ENCODE results near the gene GPR157. TPM values are rescaled to one million over a fixed set of nuclear protein-coding genes. Genes with fewer than 3 reads are reported as not detected.

The GPR157 gene
- total RNA-seq, 4 donors from 2014 or later: 2.8 to 10.5 (median 6.2) TPM

DNA sequence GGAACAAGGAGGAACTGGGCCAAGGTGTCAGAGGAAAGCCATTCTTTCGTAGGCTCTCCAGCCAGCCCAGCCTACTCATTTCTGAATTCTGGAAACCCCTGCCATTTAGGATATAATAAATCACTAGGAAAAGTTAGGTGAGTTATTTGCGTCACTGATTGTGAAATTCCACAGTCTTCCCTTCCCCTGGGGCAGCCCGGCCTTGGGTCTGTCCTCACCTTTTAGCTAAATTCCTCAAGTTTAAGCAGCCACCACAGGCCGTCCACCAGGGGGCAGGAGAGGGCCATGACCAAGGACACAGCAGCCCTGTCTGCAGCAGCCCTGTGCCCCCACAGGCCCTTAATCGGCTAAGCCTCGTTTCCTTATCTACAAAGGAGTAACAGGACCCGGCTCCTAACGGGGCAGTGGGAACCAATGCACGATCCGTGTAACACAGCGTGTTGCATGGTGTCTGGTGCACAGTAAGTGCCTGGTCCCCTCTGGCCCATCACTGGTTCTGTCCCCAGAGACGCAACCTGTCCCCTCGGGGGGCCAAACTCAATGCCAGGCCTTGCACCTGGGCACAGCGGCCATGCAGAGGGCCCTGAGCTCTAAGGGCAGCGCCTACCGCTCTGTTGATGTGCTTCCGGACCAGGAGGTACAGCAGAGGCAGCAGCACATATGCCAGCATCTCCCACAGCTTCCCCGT, 18.1 kb downstream of the GPR157 start:
- Histone ChIP-seq H3K9me3 (no peaks in the 10 kb centered on the region), H3K4me1 (peaks cover 0 to 37% (median 2%) of the 10 kb centered on the region in 4 donors), H3K27me3 (no peaks in the 10 kb centered on the region), H3K27ac (peak overlapping the region in 1 of 4 donors; percentile 28), H3K36me3 (peaks cover 0 to 32% (median 0%) of the 10 kb centered on the region in 3 donors), H3K4me3 (no peak overlapping the region)
- 12 to 42% methylated on average over 6 to 18 of the region's 18 CpGs for WGBS, 2 donors
- peak in 1 of 2 donors; percentile 49 for TF ChIP-seq EP300 (IDR thresholded peaks at IDR 0.05)
- TF ChIP-seq, protein P1, sequence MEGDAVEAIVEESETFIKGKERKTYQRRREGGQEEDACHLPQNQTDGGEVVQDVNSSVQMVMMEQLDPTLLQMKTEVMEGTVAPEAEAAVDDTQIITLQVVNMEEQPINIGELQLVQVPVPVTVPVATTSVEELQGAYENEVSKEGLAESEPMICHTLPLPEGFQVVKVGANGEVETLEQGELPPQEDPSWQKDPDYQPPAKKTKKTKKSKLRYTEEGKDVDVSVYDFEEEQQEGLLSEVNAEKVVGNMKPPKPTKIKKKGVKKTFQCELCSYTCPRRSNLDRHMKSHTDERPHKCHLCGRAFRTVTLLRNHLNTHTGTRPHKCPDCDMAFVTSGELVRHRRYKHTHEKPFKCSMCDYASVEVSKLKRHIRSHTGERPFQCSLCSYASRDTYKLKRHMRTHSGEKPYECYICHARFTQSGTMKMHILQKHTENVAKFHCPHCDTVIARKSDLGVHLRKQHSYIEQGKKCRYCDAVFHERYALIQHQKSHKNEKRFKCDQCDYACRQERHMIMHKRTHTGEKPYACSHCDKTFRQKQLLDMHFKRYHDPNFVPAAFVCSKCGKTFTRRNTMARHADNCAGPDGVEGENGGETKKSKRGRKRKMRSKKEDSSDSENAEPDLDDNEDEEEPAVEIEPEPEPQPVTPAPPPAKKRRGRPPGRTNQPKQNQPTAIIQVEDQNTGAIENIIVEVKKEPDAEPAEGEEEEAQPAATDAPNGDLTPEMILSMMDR (IDR thresholded peaks at IDR 0.05): peak; percentile 89 to 97 (median 94)
- no peak for TF ChIP-seq POLR2A (IDR thresholded peaks at IDR 0.05)
- DNase-seq (ENCODE audit: low spot score in 2 of 2): peak; percentile 89 to 96

- Histone ChIP-seq H3K27me3 (no peaks in the 10 kb centered on the region), H3K36me3 (peaks cover 0 to 53% (median 4%) of the 10 kb centered on the region in 3 donors), H3K4me3 (no peak overlapping the region), H3K4me1 (peaks cover 0 to 28% (median 2%) of the 10 kb centered on the region in 4 donors), H3K9me3 (no peaks in the 10 kb centered on the region), H3K27ac (no peak overlapping the region)
- TF ChIP-seq POLR2A (IDR thresholded peaks at IDR 0.05): no peak
- no peak for TF ChIP-seq EP300 (IDR thresholded peaks at IDR 0.05)
- TF ChIP-seq, protein P1 (IDR thresholded peaks at IDR 0.05): no peak
- WGBS, 2 donors: 68% methylated on average over 12 of the region's 12 CpGs
- no peak for DNase-seq (ENCODE audit: low spot score in 2 of 2)
Observed at GRCh38 chr1:9108056-9108665, 20.7 kb downstream of the GPR157 start.

GRCh38 chr1:9107136-9107535, 21.8 kb downstream of the GPR157 start:
- H3K36me3 ChIP-seq: peaks cover 0 to 60% (median 4%) of the 10 kb centered on the region in 3 donors
- no peaks in the 10 kb centered on the region for H3K9me3 ChIP-seq
- DNase-seq (ENCODE audit: low spot score in 2 of 2): no peak
- 35 to 39% methylated on average over 4 of the region's 4 CpGs for WGBS, 2 donors
- peaks cover 0 to 28% (median 2%) of the 10 kb centered on the region in 4 donors for H3K4me1 ChIP-seq
- TF ChIP-seq POLR2A (IDR thresholded peaks at IDR 0.05) (no peak), EP300 (IDR thresholded peaks at IDR 0.05) (no peak)
- no peaks in the 10 kb centered on the region for H3K27me3 ChIP-seq
- H3K27ac ChIP-seq: no peak overlapping the region
- no peak overlapping the region for H3K4me3 ChIP-seq

DNA sequence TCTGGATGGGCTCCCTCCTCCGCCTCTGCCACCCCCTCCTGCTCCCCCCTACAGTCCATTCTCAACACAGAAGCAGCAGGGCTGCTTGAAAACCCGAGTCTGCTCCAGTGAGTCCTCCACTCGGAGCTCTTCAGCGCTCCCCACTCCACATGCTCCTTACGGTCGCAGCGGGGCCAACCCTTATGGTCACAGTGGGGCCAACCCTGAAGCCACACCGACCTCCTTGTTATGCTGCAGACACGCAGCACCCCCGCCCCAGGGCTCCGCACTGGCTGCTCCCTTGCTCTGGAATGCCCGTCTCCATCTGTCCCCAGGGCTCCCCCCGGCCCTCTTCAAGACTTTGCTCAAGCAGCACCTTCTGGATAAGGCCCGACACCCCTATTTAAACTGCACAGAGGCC, 22.6 kb downstream of the GPR157 start:
- Histone ChIP-seq H3K27ac (no peak overlapping the region), H3K27me3 (no peaks in the 10 kb centered on the region), H3K4me1 (peaks cover 0 to 28% (median 2%) of the 10 kb centered on the region in 4 donors), H3K36me3 (peaks cover 0 to 58% (median 4%) of the 10 kb centered on the region in 3 donors), H3K9me3 (no peaks in the 10 kb centered on the region), H3K4me3 (no peak overlapping the region)
- TF ChIP-seq, protein P1 (IDR thresholded peaks at IDR 0.05): no peak
- TF ChIP-seq EP300 (IDR thresholded peaks at IDR 0.05): no peak
- no peak for TF ChIP-seq POLR2A (IDR thresholded peaks at IDR 0.05)
- no peak for DNase-seq (ENCODE audit: low spot score in 2 of 2)
- 72 to 75% methylated on average over 14 of the region's 14 CpGs for WGBS, 2 donors

- peaks cover 0 to 53% (median 4%) of the 10 kb centered on the region in 3 donors for H3K36me3 ChIP-seq
- TF ChIP-seq POLR2A (IDR thresholded peaks at IDR 0.05): no peak
- TF ChIP-seq, protein P1 (IDR thresholded peaks at IDR 0.05): no peak
- no peak for TF ChIP-seq EP300 (IDR thresholded peaks at IDR 0.05)
Observed at GRCh38 chr1:9105336-9105867, 23.5 kb downstream of the GPR157 start.

More at GRCh38 chr1:9105336-9105867, 23.5 kb downstream of the GPR157 start:
- 92 to 93% methylated on average over 13 of the region's 22 CpGs for WGBS, 2 donors
- H3K4me1 ChIP-seq: peaks cover 0 to 20% (median 0%) of the 10 kb centered on the region in 4 donors
- no peak for DNase-seq (ENCODE audit: low spot score in 2 of 2)
- no peaks in the 10 kb centered on the region for H3K9me3 ChIP-seq
- no peaks in the 10 kb centered on the region for H3K27me3 ChIP-seq
- no peak overlapping the region for H3K4me3 ChIP-seq
- no peak overlapping the region for H3K27ac ChIP-seq
